HepG2 (cell line): ENCODE results near the gene NOS2.

Source experiments
- CBX5 ChIP-seq: sonication (generic); formaldehyde crosslinking; IDR thresholded peaks from 2 replicates; pipeline ENCODE4 v1.4.0; 2020; ENCODE audit warnings: missing genetic modification reagents, borderline replicate concordance
- FOXM1 ChIP-seq: sonication (generic); formaldehyde crosslinking; IDR thresholded peaks from 2 replicates; pipeline ENCODE4 v1.5.0; 2020; ENCODE audit warnings: missing genetic modification reagents
- MTF1 ChIP-seq: sonication (generic); formaldehyde crosslinking; IDR thresholded peaks from 2 replicates; pipeline ENCODE4 v1.5.0; 2020; ENCODE audit warnings: missing genetic modification reagents
- SIN3A ChIP-seq: IDR thresholded peaks from 2 replicates; pipeline ENCODE4 v1.6.1; 2011; ENCODE audit warnings: low read depth, mild to moderate bottlenecking, control low read depth, low read length, borderline replicate concordance
- TEAD2 ChIP-seq: sonication (generic); formaldehyde crosslinking; IDR thresholded peaks from 2 replicates; pipeline ENCODE4 v1.9.0; 2021; ENCODE audit warnings: missing genetic modification reagents
- ZNF274 ChIP-seq: sonication (generic); formaldehyde crosslinking; IDR thresholded peaks from 2 replicates; pipeline ENCODE4 v1.5.1; 2020; ENCODE audit warnings: mild to moderate bottlenecking, missing genetic modification reagents
- ZNF317 ChIP-seq: sonication (generic); formaldehyde crosslinking; IDR thresholded peaks from 2 replicates; pipeline ENCODE4 v1.5.0; 2020; ENCODE audit warnings: mild to moderate bottlenecking, missing genetic modification reagents
- ZNF546 ChIP-seq: sonication (generic); formaldehyde crosslinking; conservative IDR thresholded peaks from 2 replicates; pipeline ENCODE4 v1.8.1; 2023; ENCODE audit warnings: mild to moderate bottlenecking, missing genetic modification reagents
- TF ChIP-seq, protein P1 (sequence below), 2 experiments: fragments of 450-650 bp in 1 of 2; sonication (generic) in 1 of 2; formaldehyde crosslinking in 1 of 2; IDR thresholded peaks; 2 replicates each; pipeline versions ENCODE4 v1.6.1 to v1.8.0; 2016 to 2022; ENCODE audit warnings: antibody characterized with exemption in 1 of 2, mild to moderate bottlenecking in 1 of 2, missing genetic modification reagents in 1 of 2
- TF ChIP-seq, protein P2 (sequence below): sonication (generic); formaldehyde crosslinking; IDR thresholded peaks from 2 replicates; pipeline ENCODE4 v1.8.0; 2022; ENCODE audit warnings: mild to moderate bottlenecking, missing genetic modification reagents, moderate library complexity

DNA sequence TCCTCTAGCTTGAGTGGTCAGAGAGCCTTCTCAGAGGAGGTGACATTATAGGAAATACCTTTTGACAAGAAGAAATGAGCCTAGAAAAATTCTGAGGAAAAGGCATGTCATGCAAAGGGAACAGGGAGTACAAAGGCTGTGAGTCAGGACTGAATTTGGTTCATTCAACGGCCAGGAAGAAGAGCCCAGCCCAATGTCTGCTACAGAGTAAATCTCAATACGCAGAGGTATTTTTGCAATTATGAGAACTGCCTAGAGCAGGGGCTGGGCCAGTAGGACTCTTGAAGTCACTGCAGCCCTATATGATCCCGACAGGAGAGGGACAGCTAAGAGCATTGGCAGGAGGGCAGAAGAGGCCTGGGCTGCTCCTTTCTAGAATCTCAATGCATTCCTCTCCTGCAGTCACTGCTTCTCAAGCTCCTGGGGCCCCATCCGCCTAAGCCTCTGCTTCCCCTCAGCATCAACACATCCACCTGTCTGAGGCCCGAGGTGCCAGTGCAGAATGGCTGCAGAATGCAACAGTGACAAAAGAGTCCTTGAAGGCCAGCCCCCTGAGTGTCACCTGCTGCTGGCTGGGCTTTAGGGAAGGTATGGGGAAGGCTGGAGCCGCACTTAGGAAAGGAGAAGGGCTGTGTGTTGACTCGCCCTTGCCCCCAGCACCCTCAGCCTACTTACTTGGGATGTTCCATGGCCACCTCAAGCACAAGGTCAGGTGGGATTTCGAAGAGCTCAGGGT is 20.1 kb downstream of the NOS2 start:
- TF ChIP-seq TEAD2 (no peak), MTF1 (CRISPR knock-in tag) (no peak), ZNF274 (CRISPR knock-in tag) (no peak), FOXM1 (CRISPR knock-in tag) (no peak), ZNF546 (no peak), ZNF317 (CRISPR knock-in tag) (no peak), CBX5 (CRISPR knock-in tag) (no peak), SIN3A (no peak)
- TF ChIP-seq, protein P1, sequence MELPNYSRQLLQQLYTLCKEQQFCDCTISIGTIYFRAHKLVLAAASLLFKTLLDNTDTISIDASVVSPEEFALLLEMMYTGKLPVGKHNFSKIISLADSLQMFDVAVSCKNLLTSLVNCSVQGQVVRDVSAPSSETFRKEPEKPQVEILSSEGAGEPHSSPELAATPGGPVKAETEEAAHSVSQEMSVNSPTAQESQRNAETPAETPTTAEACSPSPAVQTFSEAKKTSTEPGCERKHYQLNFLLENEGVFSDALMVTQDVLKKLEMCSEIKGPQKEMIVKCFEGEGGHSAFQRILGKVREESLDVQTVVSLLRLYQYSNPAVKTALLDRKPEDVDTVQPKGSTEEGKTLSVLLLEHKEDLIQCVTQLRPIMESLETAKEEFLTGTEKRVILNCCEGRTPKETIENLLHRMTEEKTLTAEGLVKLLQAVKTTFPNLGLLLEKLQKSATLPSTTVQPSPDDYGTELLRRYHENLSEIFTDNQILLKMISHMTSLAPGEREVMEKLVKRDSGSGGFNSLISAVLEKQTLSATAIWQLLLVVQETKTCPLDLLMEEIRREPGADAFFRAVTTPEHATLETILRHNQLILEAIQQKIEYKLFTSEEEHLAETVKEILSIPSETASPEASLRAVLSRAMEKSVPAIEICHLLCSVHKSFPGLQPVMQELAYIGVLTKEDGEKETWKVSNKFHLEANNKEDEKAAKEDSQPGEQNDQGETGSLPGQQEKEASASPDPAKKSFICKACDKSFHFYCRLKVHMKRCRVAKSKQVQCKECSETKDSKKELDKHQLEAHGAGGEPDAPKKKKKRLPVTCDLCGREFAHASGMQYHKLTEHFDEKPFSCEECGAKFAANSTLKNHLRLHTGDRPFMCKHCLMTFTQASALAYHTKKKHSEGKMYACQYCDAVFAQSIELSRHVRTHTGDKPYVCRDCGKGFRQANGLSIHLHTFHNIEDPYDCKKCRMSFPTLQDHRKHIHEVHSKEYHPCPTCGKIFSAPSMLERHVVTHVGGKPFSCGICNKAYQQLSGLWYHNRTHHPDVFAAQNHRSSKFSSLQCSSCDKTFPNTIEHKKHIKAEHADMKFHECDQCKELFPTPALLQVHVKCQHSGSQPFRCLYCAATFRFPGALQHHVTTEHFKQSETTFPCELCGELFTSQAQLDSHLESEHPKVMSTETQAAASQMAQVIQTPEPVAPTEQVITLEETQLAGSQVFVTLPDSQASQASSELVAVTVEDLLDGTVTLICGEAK (IDR thresholded peaks at IDR 0.05), result no peak
- TF ChIP-seq, protein P1 (CRISPR knock-in tag; IDR thresholded peaks at IDR 0.05), result no peak
- TF ChIP-seq, protein P2, sequence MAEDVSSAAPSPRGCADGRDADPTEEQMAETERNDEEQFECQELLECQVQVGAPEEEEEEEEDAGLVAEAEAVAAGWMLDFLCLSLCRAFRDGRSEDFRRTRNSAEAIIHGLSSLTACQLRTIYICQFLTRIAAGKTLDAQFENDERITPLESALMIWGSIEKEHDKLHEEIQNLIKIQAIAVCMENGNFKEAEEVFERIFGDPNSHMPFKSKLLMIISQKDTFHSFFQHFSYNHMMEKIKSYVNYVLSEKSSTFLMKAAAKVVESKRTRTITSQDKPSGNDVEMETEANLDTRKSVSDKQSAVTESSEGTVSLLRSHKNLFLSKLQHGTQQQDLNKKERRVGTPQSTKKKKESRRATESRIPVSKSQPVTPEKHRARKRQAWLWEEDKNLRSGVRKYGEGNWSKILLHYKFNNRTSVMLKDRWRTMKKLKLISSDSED (CRISPR knock-in tag), result no peak
